ENCODE measurements around the gene LYRM4.

DNA sequence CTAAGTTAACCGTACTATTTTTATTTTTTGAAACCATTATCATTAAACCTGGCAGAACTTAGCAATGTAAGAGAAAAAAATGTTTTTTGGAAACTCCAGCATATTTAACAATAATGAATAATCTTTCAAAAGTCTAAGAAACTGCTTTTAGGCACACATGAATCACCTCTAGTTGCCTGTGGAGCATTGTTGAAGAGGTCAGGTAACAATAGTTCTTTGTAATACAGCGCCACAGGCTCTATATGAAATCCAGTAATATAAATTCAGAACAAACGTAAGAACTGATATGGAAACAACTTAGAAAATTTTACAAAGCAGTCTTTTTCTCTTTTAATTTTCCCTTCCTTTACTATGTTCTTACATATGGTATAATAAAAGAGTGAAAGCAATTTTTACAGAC, 10.3 kb downstream of the LYRM4 start:
- TF ChIP-seq, protein P1, sequence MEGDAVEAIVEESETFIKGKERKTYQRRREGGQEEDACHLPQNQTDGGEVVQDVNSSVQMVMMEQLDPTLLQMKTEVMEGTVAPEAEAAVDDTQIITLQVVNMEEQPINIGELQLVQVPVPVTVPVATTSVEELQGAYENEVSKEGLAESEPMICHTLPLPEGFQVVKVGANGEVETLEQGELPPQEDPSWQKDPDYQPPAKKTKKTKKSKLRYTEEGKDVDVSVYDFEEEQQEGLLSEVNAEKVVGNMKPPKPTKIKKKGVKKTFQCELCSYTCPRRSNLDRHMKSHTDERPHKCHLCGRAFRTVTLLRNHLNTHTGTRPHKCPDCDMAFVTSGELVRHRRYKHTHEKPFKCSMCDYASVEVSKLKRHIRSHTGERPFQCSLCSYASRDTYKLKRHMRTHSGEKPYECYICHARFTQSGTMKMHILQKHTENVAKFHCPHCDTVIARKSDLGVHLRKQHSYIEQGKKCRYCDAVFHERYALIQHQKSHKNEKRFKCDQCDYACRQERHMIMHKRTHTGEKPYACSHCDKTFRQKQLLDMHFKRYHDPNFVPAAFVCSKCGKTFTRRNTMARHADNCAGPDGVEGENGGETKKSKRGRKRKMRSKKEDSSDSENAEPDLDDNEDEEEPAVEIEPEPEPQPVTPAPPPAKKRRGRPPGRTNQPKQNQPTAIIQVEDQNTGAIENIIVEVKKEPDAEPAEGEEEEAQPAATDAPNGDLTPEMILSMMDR (conservative IDR thresholded peaks at IDR 0.05 in 1 of 2, IDR thresholded peaks at IDR 0.05 in 1 of 2; ENCODE audit: low read depth in 1 of 2, low read length in 2 of 2) = no peak
- no peak for TF ChIP-seq EZH2 (IDR thresholded peaks at IDR 0.05; ENCODE audit: low read length, missing control alignments)
